Spleen (tissue), 11 donors: ENCODE measurements around the gene MAP3K19. TPM values are rescaled to one million over a fixed set of nuclear protein-coding genes. Genes with fewer than 3 reads are reported as not detected.
"Not testable (repeated sequence)": the region's sequence is repeated elsewhere in the genome, so short reads cannot be mapped to it uniquely, and the experiment has no call there.

ENCODE experiments used
- DNase-seq: peaks from one replicate; pipeline ENCODE4 v3.0.0-alpha.2; 2020
- H3K27ac ChIP-seq, 8 donors: fragments of 200-600 bp; sonication (generic) in 7 of 8; 1 replicate in 4 of 8; 2 replicates in 4 of 8; pipeline versions ENCODE4 v1.5.0 to v1.8.0; 2016 to 2021; ENCODE audit warnings: inconsistent platforms in 4 of 8, mild to moderate bottlenecking in 4 of 8, moderate library complexity in 1 of 8
- H3K27me3 ChIP-seq, 7 donors: fragments of 200-600 bp; sonication (generic) in 6 of 7; replicated peaks in 1 of 7; 1 replicate in 4 of 7; 2 replicates in 3 of 7; pipeline versions ENCODE4 v1.5.0 to v1.8.0; 2016 to 2021; ENCODE audit warnings: inconsistent platforms in 3 of 7, mild to moderate bottlenecking in 1 of 7
- H3K36me3 ChIP-seq, 6 donors: fragments of 200-600 bp; sonication (generic) in 5 of 6; 1 replicate in 4 of 6; 2 replicates in 2 of 6; pipeline versions ENCODE4 v1.5.0 to v1.8.0; 2016 to 2021; ENCODE audit warnings: inconsistent platforms in 2 of 6
- H3K4me1 ChIP-seq, 6 donors: fragments of 200-600 bp; sonication (generic) in 5 of 6; 1 replicate in 3 of 6; 2 replicates in 3 of 6; pipeline versions ENCODE4 v1.5.0 to v1.8.0; 2016 to 2021; ENCODE audit warnings: inconsistent platforms in 3 of 6
- H3K4me3 ChIP-seq, 8 donors: fragments of 200-600 bp; sonication (generic) in 7 of 8; 1 replicate in 4 of 8; 2 replicates in 4 of 8; pipeline versions ENCODE4 v1.5.0 to v1.8.0; 2016 to 2021; ENCODE audit warnings: inconsistent platforms in 4 of 8, mild to moderate bottlenecking in 4 of 8, moderate library complexity in 2 of 8
- H3K9me3 ChIP-seq, 8 donors: fragments of 200-600 bp; sonication (generic) in 7 of 8; 1 replicate in 4 of 8; 2 replicates in 4 of 8; pipeline versions ENCODE4 v1.5.0 to v1.8.0; 2016 to 2021; ENCODE audit warnings: inconsistent platforms in 4 of 8
- POLR2A ChIP-seq, 3 donors: fragments of 450-650 bp; IDR thresholded peaks; one replicate each; pipeline ENCODE4 v1.5.1; 2017; ENCODE audit warnings: antibody characterized with exemption in 3 of 3, mild to moderate bottlenecking in 1 of 3
- POLR2AphosphoS5 ChIP-seq, 3 donors: sonication (generic); formaldehyde crosslinking; IDR thresholded peaks; one replicate each; pipeline ENCODE4 v1.5.1; 2017; ENCODE audit warnings: antibody characterized with exemption in 3 of 3
- WGBS, 5 donors: extraction: QIAGEN DNeasy Blood & Tissue Kit in 3 of 5; methylation state at CpG; one replicate each; pipeline versions ENCODE4 v1.1.5 to v1.1.7; 2013 to 2018; 5-methylcytosine and 5-hydroxymethylcytosine counted together
- intact Hi-C: fragments of 100-400 bp; cut with DNase I; formaldehyde crosslinking; loops from one replicate; pipeline ENCODE4 v1.15.0; 2023; ENCODE audit warnings: low total_unique reads
- polyA plus RNA-seq, 3 donors: library from polyadenylated mRNA; stranded (reverse); fragments of 200-250 nt; gene quantifications; one replicate each; pipeline ENCODE4 v1.2.1, GENCODE V29; 2013
- total RNA-seq, 7 donors: library from RNA; depleted of rRNA in 3 of 7; stranded (reverse); fragments of >200 nt in 3 of 7; fragmentation: NEBNext Ultra II Directional in 4 of 7; extraction: Animal tissue kit (Norgen Biotek cat#: 25700) in 4 of 7; gene quantifications; one replicate each; pipeline versions ENCODE4 v1.1.0 to v1.2.1, GENCODE V29; 2016 to 2021
- TF ChIP-seq, protein P1 (sequence below), 11 experiments: fragments of 200-600 bp in 7 of 11; fragments of 450-650 bp in 4 of 11; sonication (generic) in 4 of 11; IDR thresholded peaks in 8 of 11; conservative IDR thresholded peaks in 3 of 11; 1 replicate in 7 of 11; 2 replicates in 4 of 11; pipeline versions ENCODE4 v1.4.0 to v1.8.0; 2016 to 2021; ENCODE audit warnings: antibody characterized with exemption in 11 of 11, inconsistent platforms in 4 of 11, mild to moderate bottlenecking in 1 of 11
- donor health status: healthy with polysubstance abuse.
- donor health status: DM: no; HTN: no; CAD: no; lungs with moderate emphysema.
- donor health status: DM: no; HTN: no; CAD: no.
- donor health status: Bipolar disorder and iron deficiency.
- donor health status: healthy.
- donor health status: DM: no; HTN: no; CAD: no.
- donor health status: DM: yes; HTN: yes; CAD: no.

The MAP3K19 gene
- total and polyA plus RNA-seq, 10 donors = not detected

DNA sequence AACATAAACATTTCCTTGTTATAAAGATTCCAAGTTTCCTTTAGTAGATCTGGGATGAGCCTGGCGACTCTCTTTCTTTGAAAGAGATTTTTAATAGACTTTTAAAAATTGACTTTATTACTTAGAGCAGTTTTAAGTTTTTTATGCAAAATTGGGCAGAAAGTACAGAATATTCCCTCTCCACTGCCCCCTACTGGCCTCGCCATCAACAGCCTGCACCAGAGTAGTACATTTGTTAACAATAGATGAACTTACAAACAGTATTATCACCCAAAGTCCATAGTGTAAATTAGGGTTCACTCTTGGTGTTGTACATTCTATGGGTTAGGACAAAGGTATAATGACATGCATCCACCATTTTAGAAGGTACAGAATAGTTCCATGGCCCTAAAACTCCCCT is 3.9 kb downstream of the MAP3K19 start:
- H3K4me3 ChIP-seq = no peak overlapping the region
- DNase-seq = no peak
- intact Hi-C loops = no loop called here
- TF ChIP-seq POLR2A (IDR thresholded peaks at IDR 0.05) = no peak
- TF ChIP-seq, protein P1, sequence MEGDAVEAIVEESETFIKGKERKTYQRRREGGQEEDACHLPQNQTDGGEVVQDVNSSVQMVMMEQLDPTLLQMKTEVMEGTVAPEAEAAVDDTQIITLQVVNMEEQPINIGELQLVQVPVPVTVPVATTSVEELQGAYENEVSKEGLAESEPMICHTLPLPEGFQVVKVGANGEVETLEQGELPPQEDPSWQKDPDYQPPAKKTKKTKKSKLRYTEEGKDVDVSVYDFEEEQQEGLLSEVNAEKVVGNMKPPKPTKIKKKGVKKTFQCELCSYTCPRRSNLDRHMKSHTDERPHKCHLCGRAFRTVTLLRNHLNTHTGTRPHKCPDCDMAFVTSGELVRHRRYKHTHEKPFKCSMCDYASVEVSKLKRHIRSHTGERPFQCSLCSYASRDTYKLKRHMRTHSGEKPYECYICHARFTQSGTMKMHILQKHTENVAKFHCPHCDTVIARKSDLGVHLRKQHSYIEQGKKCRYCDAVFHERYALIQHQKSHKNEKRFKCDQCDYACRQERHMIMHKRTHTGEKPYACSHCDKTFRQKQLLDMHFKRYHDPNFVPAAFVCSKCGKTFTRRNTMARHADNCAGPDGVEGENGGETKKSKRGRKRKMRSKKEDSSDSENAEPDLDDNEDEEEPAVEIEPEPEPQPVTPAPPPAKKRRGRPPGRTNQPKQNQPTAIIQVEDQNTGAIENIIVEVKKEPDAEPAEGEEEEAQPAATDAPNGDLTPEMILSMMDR (IDR thresholded peaks at IDR 0.05 in 8 of 11, conservative IDR thresholded peaks at IDR 0.05 in 3 of 11) = peak in 8 of 11 experiments; percentile 14 to 56 (median 39)
- no peak overlapping the region for H3K27ac ChIP-seq
- no peaks in the 10 kb centered on the region for H3K9me3 ChIP-seq
- H3K4me1 ChIP-seq = no peaks in the 10 kb centered on the region
- WGBS, 5 donors = 63 to 70% (median 64%) methylated on average over 2 of the region's 2 CpGs
- peaks cover 0 to 27% (median 0%) of the 10 kb centered on the region in 7 donors for H3K27me3 ChIP-seq
- no peaks in the 10 kb centered on the region for H3K36me3 ChIP-seq

- Histone ChIP-seq H3K4me1 (no peaks in the 10 kb centered on the region), H3K36me3 (no peaks in the 10 kb centered on the region), H3K27ac (no peak overlapping the region), H3K9me3 (no peaks in the 10 kb centered on the region), H3K27me3 (peaks cover 0 to 10% (median 0%) of the 10 kb centered on the region in 7 donors), H3K4me3 (no peak overlapping the region)
- TF ChIP-seq, protein P1 (IDR thresholded peaks at IDR 0.05 in 8 of 11, conservative IDR thresholded peaks at IDR 0.05 in 3 of 11) = no peak
- TF ChIP-seq POLR2A (IDR thresholded peaks at IDR 0.05) (no peak), POLR2AphosphoS5 (IDR thresholded peaks at IDR 0.05) (no peak)
- WGBS, 5 donors = 82 to 90% (median 83%) methylated on average over 3 of the region's 3 CpGs
- intact Hi-C loops = no loop called here
- DNase-seq = no peak
Measured at GRCh38 chr2:135037831-135038230, 9.4 kb downstream of the MAP3K19 start.

GRCh38 chr2:135033216-135033615 is 14.0 kb downstream of the MAP3K19 start:
- intact Hi-C loops, H3K4me1 ChIP-seq, DNase-seq, H3K4me3 ChIP-seq, H3K27me3 ChIP-seq, H3K9me3 ChIP-seq, H3K27ac ChIP-seq, H3K36me3 ChIP-seq: not testable (repeated sequence)
- WGBS, 5 donors = 96 to 99% (median 96%) methylated on average over 5 to 24 of the region's 33 CpGs; no CpG with 5 or more reads in 2 of the 5 donors

DNA sequence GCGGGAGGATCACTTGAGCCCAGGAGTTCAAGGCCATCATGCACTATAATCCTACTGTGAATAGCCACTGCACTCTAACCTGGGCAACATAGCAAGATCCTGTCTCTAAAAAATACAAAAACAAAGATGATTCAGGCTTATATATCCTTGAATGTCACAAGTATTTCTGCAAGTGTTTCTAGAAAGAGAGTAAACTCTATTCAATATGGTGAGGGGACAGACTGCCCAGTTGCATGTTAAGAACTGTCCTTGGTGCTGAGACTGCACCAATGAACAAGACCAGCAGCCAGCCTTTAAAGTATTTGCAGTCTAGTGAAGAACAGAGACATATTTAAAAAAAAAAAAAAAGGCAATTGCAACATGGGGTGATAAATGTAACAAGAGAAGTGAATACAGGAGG is 16.4 kb downstream of the MAP3K19 start:
- intact Hi-C loops = no loop called here
- Histone ChIP-seq H3K27me3 (peaks cover 0 to 5% (median 0%) of the 10 kb centered on the region in 7 donors), H3K4me1 (no peaks in the 10 kb centered on the region), H3K9me3 (no peaks in the 10 kb centered on the region), H3K36me3 (no peaks in the 10 kb centered on the region), H3K27ac (no peak overlapping the region), H3K4me3 (no peak overlapping the region)
- 87 to 100% (median 100%) methylated on average over 1 of the region's 1 CpG for WGBS, 5 donors
- TF ChIP-seq, protein P1 (IDR thresholded peaks at IDR 0.05 in 8 of 11, conservative IDR thresholded peaks at IDR 0.05 in 3 of 11) = no peak
- TF ChIP-seq POLR2AphosphoS5 (IDR thresholded peaks at IDR 0.05) (no peak), POLR2A (IDR thresholded peaks at IDR 0.05) (no peak)
- DNase-seq = no peak
